ENCODE measurements around the gene TMEM37.

- TF ChIP-seq CTCF (conservative IDR thresholded peaks at IDR 0.05), result peak; percentile 96
- TF ChIP-seq ZFX (IDR thresholded peaks at IDR 0.05), result no peak
Observed at GRCh38 chr2:119476301-119477112, 44.9 kb downstream of the TMEM37 start.

Measured in C4-2B (cell line).